HepG2 (cell line): Measurements from ENCODE around the gene RNASE8. TPM values are rescaled to one million over a fixed set of nuclear protein-coding genes. Genes with fewer than 3 reads are reported as not detected.

Experiments
- FOSL2 ChIP-seq: sonication (generic); formaldehyde crosslinking; IDR thresholded peaks from 2 replicates; pipeline ENCODE4 v1.4.0; 2020; ENCODE audit warnings: missing genetic modification reagents
- GATAD2A ChIP-seq: IDR thresholded peaks from 2 replicates; pipeline ENCODE4 v1.6.1; 2016
- GTF3A ChIP-seq: sonication (generic); formaldehyde crosslinking; conservative IDR thresholded peaks from 2 replicates; pipeline ENCODE4 v1.4.0; 2020; ENCODE audit warnings: mild to moderate bottlenecking, missing genetic modification reagents
- HOXA3 ChIP-seq: sonication (generic); formaldehyde crosslinking; IDR thresholded peaks from 2 replicates; pipeline ENCODE4 v1.5.0; 2020; ENCODE audit warnings: missing genetic modification reagents
- LCORL ChIP-seq, 2 experiments: fragments of 450-650 bp in 1 of 2; sonication (generic) in 1 of 2; formaldehyde crosslinking in 1 of 2; IDR thresholded peaks; 2 replicates each; pipeline versions ENCODE4 v1.5.0 to v1.6.1; 2017 to 2020; ENCODE audit warnings: antibody characterized with exemption in 1 of 2, missing genetic modification reagents in 1 of 2
- NFIB ChIP-seq: sonication (generic); formaldehyde crosslinking; IDR thresholded peaks from 2 replicates; pipeline ENCODE4 v1.9.0; 2021; ENCODE audit warnings: missing genetic modification reagents, mild to moderate bottlenecking, borderline replicate concordance
- POLR2AphosphoS5 ChIP-seq: IDR thresholded peaks from 2 replicates; pipeline ENCODE4 v1.6.1; 2012; ENCODE audit warnings: low read depth, low read length
- POLR2G ChIP-seq: fragments of 200-400 bp; formaldehyde crosslinking; IDR thresholded peaks from 2 replicates; pipeline ENCODE4 v1.6.1; 2018; ENCODE audit warnings: mild to moderate bottlenecking, low read depth, low read length, moderate library complexity
- RARA ChIP-seq: IDR thresholded peaks from 2 replicates; pipeline ENCODE4 v1.6.1; 2016; ENCODE audit warnings: missing genetic modification reagents, missing compliant biosample characterization
- RBFOX2 ChIP-seq: fragments of 200-400 bp; formaldehyde crosslinking; IDR thresholded peaks from 2 replicates; pipeline ENCODE4 v1.6.1; 2017; ENCODE audit warnings: low read depth, mild to moderate bottlenecking, low read length
- SAP130 ChIP-seq: IDR thresholded peaks from 2 replicates; pipeline ENCODE4 v1.6.1; 2016; ENCODE audit warnings: low read depth
- SOX13 ChIP-seq, 3 experiments: fragments of 450-650 bp in 1 of 3; sonication (generic) in 1 of 3; formaldehyde crosslinking in 1 of 3; IDR thresholded peaks in 2 of 3; conservative IDR thresholded peaks in 1 of 3; 2 replicates each; pipeline versions ENCODE4 v1.5.0 to v1.6.1; 2016 to 2020; ENCODE audit warnings: antibody characterized with exemption in 1 of 3, mild to moderate bottlenecking in 1 of 3, missing compliant biosample characterization in 1 of 3, missing genetic modification reagents in 1 of 3, moderate library complexity in 1 of 3
- TARDBP ChIP-seq: sonication (generic); formaldehyde crosslinking; IDR thresholded peaks from 2 replicates; pipeline ENCODE4 v1.8.0; 2022; ENCODE audit warnings: mild to moderate bottlenecking, missing genetic modification reagents
- TBX2 ChIP-seq: sonication (generic); formaldehyde crosslinking; IDR thresholded peaks from 2 replicates; pipeline ENCODE4 v1.5.0; 2020; ENCODE audit warnings: missing genetic modification reagents, mild to moderate bottlenecking, borderline replicate concordance
- YEATS4 ChIP-seq: sonication (generic); formaldehyde crosslinking; IDR thresholded peaks from 2 replicates; pipeline ENCODE4 v1.4.0; 2020; ENCODE audit warnings: missing genetic modification reagents, borderline replicate concordance
- ZNF30 ChIP-seq: sonication (generic); formaldehyde crosslinking; IDR thresholded peaks from 2 replicates; pipeline ENCODE4 v1.5.0; 2020; ENCODE audit warnings: mild to moderate bottlenecking, missing genetic modification reagents
- ZNF552 ChIP-seq: sonication (generic); formaldehyde crosslinking; IDR thresholded peaks from 2 replicates; pipeline ENCODE4 v1.9.0; 2022; ENCODE audit warnings: missing genetic modification reagents, mild to moderate bottlenecking, borderline replicate concordance
- ZNF558 ChIP-seq: sonication (generic); formaldehyde crosslinking; IDR thresholded peaks from 2 replicates; pipeline ENCODE4 v1.9.0; 2022; ENCODE audit warnings: mild to moderate bottlenecking, missing genetic modification reagents, borderline replicate concordance
- ZNF772 ChIP-seq: sonication (generic); formaldehyde crosslinking; IDR thresholded peaks from 2 replicates; pipeline ENCODE4 v1.5.0; 2020; ENCODE audit warnings: mild to moderate bottlenecking, missing genetic modification reagents
- ZNF777 ChIP-seq: sonication (generic); formaldehyde crosslinking; IDR thresholded peaks from 2 replicates; pipeline ENCODE4 v1.4.0; 2020; ENCODE audit warnings: missing genetic modification reagents
- ZSCAN20 ChIP-seq: sonication (generic); formaldehyde crosslinking; IDR thresholded peaks from 2 replicates; pipeline ENCODE4 v1.4.0; 2020; ENCODE audit warnings: missing genetic modification reagents, mild to moderate bottlenecking, borderline replicate concordance
- ZSCAN31 ChIP-seq: sonication (generic); formaldehyde crosslinking; IDR thresholded peaks from 2 replicates; pipeline ENCODE4 v1.5.0; 2020; ENCODE audit warnings: low read depth, mild to moderate bottlenecking, missing genetic modification reagents
- polyA plus RNA-seq, 8 experiments: library from polyadenylated mRNA; depleted of rRNA in 3 of 8; stranded (reverse) in 7 of 8; unstranded in 1 of 8; fragments of >200 nt; fragmentation: Illumina TruSeq in 4 of 8; extraction: Trizol in 4 of 8; gene quantifications; 2 replicates each; pipeline versions ENCODE4 v1.2.1 to v1.2.3, GENCODE V29; 2011 to 2016; ENCODE audit warnings: low read depth in 4 of 8, missing spikeins in 1 of 8, mixed read lengths in 1 of 8; ENCODE audit not compliant: insufficient read depth in 1 of 8
- total RNA-seq, 5 experiments: library from RNA; depleted of rRNA; stranded (reverse); fragments of >200 nt; fragmentation: Illumina TruSeq; extraction: Trizol; gene quantifications; 2 replicates each; pipeline ENCODE4 v1.2.3, GENCODE V29; 2016; ENCODE audit warnings: low read depth in 1 of 5
- TF ChIP-seq, protein P1 (sequence below): sonication (generic); formaldehyde crosslinking; IDR thresholded peaks from 2 replicates; pipeline ENCODE4 v1.5.1; 2020; ENCODE audit warnings: mild to moderate bottlenecking, missing genetic modification reagents, moderate library complexity
- TF ChIP-seq, protein P2 (sequence below): sonication (generic); formaldehyde crosslinking; IDR thresholded peaks from 2 replicates; pipeline ENCODE4 v1.4.0; 2020; ENCODE audit warnings: missing genetic modification reagents
- TF ChIP-seq, protein P3 (sequence below): IDR thresholded peaks from 2 replicates; pipeline ENCODE4 v1.6.1; 2016; ENCODE audit warnings: low read depth, borderline replicate concordance

Gene RNASE8
- total and polyA plus RNA-seq, 2 of the 13 experiments (the other 11 are each of a cell fraction or from before 2014, with no cell fraction given), result not detected

DNA sequence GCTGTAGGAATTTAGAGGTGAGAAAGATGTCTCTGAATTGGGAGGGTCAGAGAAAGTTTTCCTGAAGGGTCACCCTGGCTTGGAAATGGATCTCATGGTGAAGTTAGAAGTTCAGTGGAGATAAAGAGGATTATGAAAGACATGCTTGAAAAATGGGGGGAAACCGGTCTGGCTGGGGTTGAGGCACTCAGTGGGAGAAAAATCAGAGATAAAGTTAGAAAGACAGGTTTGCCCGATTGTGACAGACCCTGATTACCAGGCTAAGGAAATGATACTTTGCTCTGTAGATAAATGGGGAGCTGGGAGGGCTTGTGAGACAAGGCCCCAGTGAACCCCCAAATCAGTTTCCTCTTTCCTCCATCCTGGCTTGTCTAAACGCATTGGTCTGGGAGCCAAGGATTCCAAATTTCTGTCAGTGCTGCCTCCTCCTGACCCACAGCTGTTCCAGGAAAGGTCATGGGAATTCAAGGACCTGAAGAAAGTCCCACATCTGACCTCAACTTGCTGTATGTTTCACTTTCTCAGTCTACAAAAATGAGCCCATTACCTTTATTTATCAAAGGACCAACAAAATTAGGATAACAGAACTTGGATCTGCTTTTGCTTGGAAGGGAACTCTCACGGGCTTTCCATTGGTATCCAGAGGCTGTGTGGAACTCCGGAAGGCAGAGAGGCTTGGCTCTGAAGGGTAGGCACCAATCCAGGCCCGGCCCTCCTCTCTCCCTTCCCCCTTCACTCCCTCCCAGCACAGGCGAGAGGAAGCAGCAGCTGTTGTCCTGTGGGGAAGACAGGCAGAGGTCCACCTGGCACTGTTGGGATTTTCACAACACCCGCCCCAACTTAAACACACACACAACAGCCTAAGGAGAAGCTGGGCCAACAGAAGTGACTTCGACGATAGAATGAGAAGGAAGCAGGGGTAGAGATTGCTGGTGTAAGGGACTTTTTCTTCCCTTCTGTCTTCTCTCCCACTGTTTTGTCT lies 18.9 kb upstream of the RNASE8 start (continued):
- TF ChIP-seq, protein P1, sequence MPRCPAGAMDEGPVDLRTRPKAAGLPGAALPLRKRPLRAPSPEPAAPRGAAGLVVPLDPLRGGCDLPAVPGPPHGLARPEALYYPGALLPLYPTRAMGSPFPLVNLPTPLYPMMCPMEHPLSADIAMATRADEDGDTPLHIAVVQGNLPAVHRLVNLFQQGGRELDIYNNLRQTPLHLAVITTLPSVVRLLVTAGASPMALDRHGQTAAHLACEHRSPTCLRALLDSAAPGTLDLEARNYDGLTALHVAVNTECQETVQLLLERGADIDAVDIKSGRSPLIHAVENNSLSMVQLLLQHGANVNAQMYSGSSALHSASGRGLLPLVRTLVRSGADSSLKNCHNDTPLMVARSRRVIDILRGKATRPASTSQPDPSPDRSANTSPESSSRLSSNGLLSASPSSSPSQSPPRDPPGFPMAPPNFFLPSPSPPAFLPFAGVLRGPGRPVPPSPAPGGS, result 0 out of 2 replicates have a peak, but pooled peaks have one; percentile 33
- TF ChIP-seq RBFOX2 (0 out of 2 replicates have a peak, but pooled peaks have one; percentile 24), ZSCAN20 (CRISPR knock-in tag) (no peak), TARDBP (CRISPR knock-in tag) (0 out of 2 replicates have a peak, but pooled peaks have one; percentile 50), POLR2G (peak; percentile 63; the same call in 1 of the 2 replicates), ZSCAN31 (CRISPR knock-in tag) (peak; percentile 6; the same call in 1 of the 2 replicates), GATAD2A (CRISPR knock-in tag) (peak; percentile 22; the same call in 1 of the 2 replicates), SAP130 (peak; percentile 70; the same call in 1 of the 2 replicates), ZNF30 (no peak), ZNF777 (no peak), YEATS4 (0 out of 2 replicates have a peak, but pooled peaks have one; percentile 52), ZNF552 (CRISPR knock-in tag) (0 out of 2 replicates have a peak, but pooled peaks have one; percentile 33), RARA (peak; percentile 36; the same call in 1 of the 2 replicates), TBX2 (peak; percentile 43; the same call in 1 of the 2 replicates), GTF3A (CRISPR knock-in tag) (no peak), SOX13 (IDR thresholded peaks at IDR 0.05) (no peak), SOX13 (CRISPR knock-in tag; conservative IDR thresholded peaks at IDR 0.05 in 1 of 2, IDR thresholded peaks at IDR 0.05 in 1 of 2) (peak in 1 of 2 experiments; percentile 19; a peak in 1 of 4 replicates), ZNF558 (CRISPR knock-in tag) (no peak), HOXA3 (CRISPR knock-in tag) (peak; percentile 37; the same call in 1 of the 2 replicates), POLR2AphosphoS5 (peak; percentile 63), NFIB (CRISPR knock-in tag) (no peak), LCORL (IDR thresholded peaks at IDR 0.05) (no peak), LCORL (CRISPR knock-in tag; IDR thresholded peaks at IDR 0.05) (peak; percentile 28; the same call in 1 of the 2 replicates), ZNF772 (CRISPR knock-in tag) (0 out of 2 replicates have a peak, but pooled peaks have one; percentile 29), FOSL2 (CRISPR knock-in tag) (0 out of 2 replicates have a peak, but pooled peaks have one; percentile 13)
- TF ChIP-seq, protein P2, sequence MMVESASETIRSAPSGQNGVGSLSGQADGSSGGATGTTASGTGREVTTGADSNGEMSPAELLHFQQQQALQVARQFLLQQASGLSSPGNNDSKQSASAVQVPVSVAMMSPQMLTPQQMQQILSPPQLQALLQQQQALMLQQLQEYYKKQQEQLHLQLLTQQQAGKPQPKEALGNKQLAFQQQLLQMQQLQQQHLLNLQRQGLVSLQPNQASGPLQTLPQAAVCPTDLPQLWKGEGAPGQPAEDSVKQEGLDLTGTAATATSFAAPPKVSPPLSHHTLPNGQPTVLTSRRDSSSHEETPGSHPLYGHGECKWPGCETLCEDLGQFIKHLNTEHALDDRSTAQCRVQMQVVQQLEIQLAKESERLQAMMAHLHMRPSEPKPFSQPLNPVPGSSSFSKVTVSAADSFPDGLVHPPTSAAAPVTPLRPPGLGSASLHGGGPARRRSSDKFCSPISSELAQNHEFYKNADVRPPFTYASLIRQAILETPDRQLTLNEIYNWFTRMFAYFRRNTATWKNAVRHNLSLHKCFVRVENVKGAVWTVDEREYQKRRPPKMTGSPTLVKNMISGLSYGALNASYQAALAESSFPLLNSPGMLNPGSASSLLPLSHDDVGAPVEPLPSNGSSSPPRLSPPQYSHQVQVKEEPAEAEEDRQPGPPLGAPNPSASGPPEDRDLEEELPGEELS (CRISPR knock-in tag), result peak; percentile 60; the same call in 1 of the 2 replicates
- TF ChIP-seq, protein P3, sequence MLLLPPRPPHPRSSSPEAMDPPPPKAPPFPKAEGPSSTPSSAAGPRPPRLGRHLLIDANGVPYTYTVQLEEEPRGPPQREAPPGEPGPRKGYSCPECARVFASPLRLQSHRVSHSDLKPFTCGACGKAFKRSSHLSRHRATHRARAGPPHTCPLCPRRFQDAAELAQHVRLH, result peak; percentile 66
